Measurements from ENCODE around the gene MACF1.

Gene MACF1

GRCh38 chr1:39426346-39426745 lies 221.9 kb downstream of the MACF1 start:
- DNase-seq (ENCODE audit: low spot score), result no peak
- TF ChIP-seq CTCF (IDR thresholded peaks at IDR 0.05; ENCODE audit: extremely low read depth, insufficient read depth, missing control alignments), result no peak
- in situ Hi-C loops (cut with MboI; ENCODE audit: low pct_unique_long_range_greater_than_20kb, low sequenced_read_pairs, unreplicated experiment), result no loop called here

- TF ChIP-seq CTCF (IDR thresholded peaks at IDR 0.05; ENCODE audit: extremely low read depth, insufficient read depth, missing control alignments), result no peak
- in situ Hi-C loops (cut with MboI; ENCODE audit: low pct_unique_long_range_greater_than_20kb, low sequenced_read_pairs, unreplicated experiment), result no loop called here
- no peak for DNase-seq (ENCODE audit: low spot score)
Measured at GRCh38 chr1:39427374-39427773, 222.9 kb downstream of the MACF1 start.

- TF ChIP-seq CTCF (IDR thresholded peaks at IDR 0.05; ENCODE audit: extremely low read depth, insufficient read depth, missing control alignments), result no peak
- DNase-seq (ENCODE audit: low spot score), result no peak
- in situ Hi-C loops (cut with MboI; ENCODE audit: low pct_unique_long_range_greater_than_20kb, low sequenced_read_pairs, unreplicated experiment), result no loop called here
Measured at GRCh38 chr1:39427912-39428311, 223.4 kb downstream of the MACF1 start.

- no peak for DNase-seq (ENCODE audit: low spot score)
- TF ChIP-seq CTCF (IDR thresholded peaks at IDR 0.05; ENCODE audit: extremely low read depth, insufficient read depth, missing control alignments), result no peak
- in situ Hi-C loops (cut with MboI; ENCODE audit: low pct_unique_long_range_greater_than_20kb, low sequenced_read_pairs, unreplicated experiment), result no loop called here
Measured at GRCh38 chr1:39431927-39432326, 227.4 kb downstream of the MACF1 start.

- in situ Hi-C loops (cut with MboI; ENCODE audit: low pct_unique_long_range_greater_than_20kb, low sequenced_read_pairs, unreplicated experiment), result no loop called here
- no peak for DNase-seq (ENCODE audit: low spot score)
- TF ChIP-seq CTCF (IDR thresholded peaks at IDR 0.05; ENCODE audit: extremely low read depth, insufficient read depth, missing control alignments), result no peak
Measured at GRCh38 chr1:39434797-39435395, 230.4 kb downstream of the MACF1 start.

GRCh38 chr1:39435597-39435996 lies 231.1 kb downstream of the MACF1 start:
- TF ChIP-seq CTCF (IDR thresholded peaks at IDR 0.05; ENCODE audit: extremely low read depth, insufficient read depth, missing control alignments), result no peak
- in situ Hi-C loops (cut with MboI; ENCODE audit: low pct_unique_long_range_greater_than_20kb, low sequenced_read_pairs, unreplicated experiment), result no loop called here
- DNase-seq (ENCODE audit: low spot score), result no peak

- TF ChIP-seq CTCF (IDR thresholded peaks at IDR 0.05; ENCODE audit: extremely low read depth, insufficient read depth, missing control alignments), result no peak
- in situ Hi-C loops (cut with MboI; ENCODE audit: low pct_unique_long_range_greater_than_20kb, low sequenced_read_pairs, unreplicated experiment), result no loop called here
- no peak for DNase-seq (ENCODE audit: low spot score)
Measured at GRCh38 chr1:39436842-39437241, 232.3 kb downstream of the MACF1 start.
